Smooth muscle cell of the brain vasculature (primary cell): Measurements from ENCODE around the gene ARPIN.
"Not testable (repeated sequence)": the region's sequence is repeated elsewhere in the genome, so short reads cannot be mapped to it uniquely, and the experiment has no call there.

Source experiments
- DNase-seq: peaks from one replicate; pipeline ENCODE4 v3.0.0-alpha.2; 2012; ENCODE audit warnings: low read depth, low spot score

The ARPIN gene

GRCh38 chr15:89910891-89911626, 1.7 kb downstream of the ARPIN start:
- no peak for DNase-seq

GRCh38 chr15:89909611-89910010, 3.1 kb downstream of the ARPIN start:
- no peak for DNase-seq

- DNase-seq, result no peak
Observed at GRCh38 chr15:89908226-89908625, 4.5 kb downstream of the ARPIN start.

- DNase-seq, result no peak
Observed at GRCh38 chr15:89907289-89907688, 5.5 kb downstream of the ARPIN start.

GRCh38 chr15:89905846-89906378, 6.8 kb downstream of the ARPIN start:
- no peak for DNase-seq

GRCh38 chr15:89904519-89904918, 8.2 kb downstream of the ARPIN start:
- no peak for DNase-seq

- DNase-seq, result no peak
Observed at GRCh38 chr15:89903858-89904130, 9.0 kb downstream of the ARPIN start.

GRCh38 chr15:89903015-89903857, 9.5 kb downstream of the ARPIN start:
- DNase-seq, result no peak

GRCh38 chr15:89900849-89901248, 11.9 kb downstream of the ARPIN start:
- no peak for DNase-seq

GRCh38 chr15:89899951-89900567, 12.7 kb downstream of the ARPIN start:
- DNase-seq, result no peak

GRCh38 chr15:89899295-89899945, 13.3 kb downstream of the ARPIN start:
- no peak for DNase-seq

- no peak for DNase-seq
Observed at GRCh38 chr15:89898614-89899294, 14.0 kb downstream of the ARPIN start.

GRCh38 chr15:89898146-89898545, 14.6 kb downstream of the ARPIN start:
- no peak for DNase-seq

- DNase-seq, result peak; percentile 79
Observed at GRCh38 chr15:89893696-89894447, 18.9 kb downstream of the ARPIN start, which contains the start of gene AP3S2. AP3S2 (minus strand) TSS chr15:89893994; CDS start chr15:89893949, 45 bp downstream.

GRCh38 chr15:89893027-89893426, 19.7 kb downstream of the ARPIN start:
- no peak for DNase-seq

- peak; percentile 28 for DNase-seq
Observed at GRCh38 chr15:89888214-89888804, 24.4 kb downstream of the ARPIN start.

- DNase-seq, result no peak
Observed at GRCh38 chr15:89885611-89886010, 27.1 kb downstream of the ARPIN start.

- not testable (repeated sequence) for DNase-seq
Observed at GRCh38 chr15:89885179-89885578, 27.6 kb downstream of the ARPIN start.

GRCh38 chr15:89883518-89883917, 29.2 kb downstream of the ARPIN start:
- DNase-seq, result no peak

- no peak for DNase-seq
Observed at GRCh38 chr15:89880727-89881126, 32.0 kb downstream of the ARPIN start.
